ENCODE measurements around the gene LRIT2. TPM values are rescaled to one million over a fixed set of nuclear protein-coding genes. Genes with fewer than 3 reads are reported as not detected.
"Not testable (repeated sequence)": the region's sequence is repeated elsewhere in the genome, so short reads cannot be mapped to it uniquely, and the experiment has no call there.

LRIT2 gene
- total RNA-seq, 1 donor from 2014 or later, result not detected

GRCh38 chr10:84175436-84175835, 49.9 kb downstream of the LRIT2 start:
- Mint-ChIP-seq H3K27me3 (ENCODE audit: low read depth) (no peaks in the 10 kb centered on the region), H3K9me3 (no peaks in the 10 kb centered on the region), H3K27ac (no peak overlapping the region), H3K4me3 (no peak overlapping the region), H3K36me3 (no peaks in the 10 kb centered on the region), H3K4me1 (no peaks in the 10 kb centered on the region)
- TF ChIP-seq CTCF (IDR thresholded peaks at IDR 0.05; ENCODE audit: unreplicated experiment), result no peak
- no peak for DNase-seq (ENCODE audit: low spot score in 2 of 2, unreplicated experiment in 2 of 2)

- no peaks in the 10 kb centered on the region for H3K4me1 Mint-ChIP-seq
- TF ChIP-seq CTCF (IDR thresholded peaks at IDR 0.05; ENCODE audit: unreplicated experiment), result no peak
- H3K4me3 Mint-ChIP-seq, result no peak within 1 kb of the TSS
- DNase-seq (ENCODE audit: low spot score in 2 of 2, unreplicated experiment in 2 of 2), result no peak
- no peaks in the 10 kb centered on the region for H3K27me3 Mint-ChIP-seq (ENCODE audit: low read depth)
- no peak within 1 kb of the TSS for H3K27ac Mint-ChIP-seq
- no peaks in the 10 kb centered on the region for H3K36me3 Mint-ChIP-seq
- no peaks in the 10 kb centered on the region for H3K9me3 Mint-ChIP-seq
These were observed 51.8 kb downstream of the LRIT2 start, which contains the start of gene GPR15LG for GRCh38 chr10:84173501-84173929. Gene GPR15LG (plus strand): TSS chr10:84173801. CDS start chr10:84173852, 51 bp downstream.

GRCh38 chr10:84172467-84173356, 52.6 kb downstream of the LRIT2 start:
- DNase-seq (ENCODE audit: low spot score in 2 of 2, unreplicated experiment in 2 of 2), result no peak
- no peak overlapping the region for H3K4me3 Mint-ChIP-seq

GRCh38 chr10:84171700-84172466, 53.5 kb downstream of the LRIT2 start:
- not testable (repeated sequence) for H3K27me3 Mint-ChIP-seq (ENCODE audit: low read depth); DNase-seq (ENCODE audit: low spot score in 2 of 2, unreplicated experiment in 2 of 2); H3K4me1 Mint-ChIP-seq; H3K4me3 Mint-ChIP-seq; H3K9me3 Mint-ChIP-seq; H3K36me3 Mint-ChIP-seq
- peak overlapping the region; percentile 77 for H3K27ac Mint-ChIP-seq

More at GRCh38 chr10:84172467-84173356, 52.6 kb downstream of the LRIT2 start:
- no peak for TF ChIP-seq CTCF (IDR thresholded peaks at IDR 0.05; ENCODE audit: unreplicated experiment)
- peaks cover under 1% of the 10 kb centered on the region for H3K9me3 Mint-ChIP-seq
- no peaks in the 10 kb centered on the region for H3K4me1 Mint-ChIP-seq
- peak overlapping the region; percentile 77 for H3K27ac Mint-ChIP-seq
- no peaks in the 10 kb centered on the region for H3K36me3 Mint-ChIP-seq
- H3K27me3 Mint-ChIP-seq (ENCODE audit: low read depth), result no peaks in the 10 kb centered on the region

GRCh38 chr10:84171237-84171636, 54.1 kb downstream of the LRIT2 start:
- not testable (repeated sequence) for H3K27ac Mint-ChIP-seq; H3K27me3 Mint-ChIP-seq (ENCODE audit: low read depth); H3K4me3 Mint-ChIP-seq; H3K9me3 Mint-ChIP-seq; H3K36me3 Mint-ChIP-seq; DNase-seq (ENCODE audit: low spot score in 2 of 2, unreplicated experiment in 2 of 2); H3K4me1 Mint-ChIP-seq

Other genes with a start within 250 kb of the LRIT2 start
- gene GHITM, start 86.0 kb downstream of the LRIT2 start, total RNA-seq, result 59.0 to 61.9 TPM (median 60.7 TPM) in 3 replicates
- not detected in 3 replicates for gene GPR15LG, start 51.7 kb downstream of the LRIT2 start, total RNA-seq
- gene CDHR1, start 31.0 kb downstream of the LRIT2 start, total RNA-seq, result 0.16 to 0.25 TPM (median 0.24 TPM) in 3 replicates
- not detected in 3 replicates for gene LRIT1, start 16.0 kb upstream of the LRIT2 start, total RNA-seq
- gene RGR, start 19.5 kb upstream of the LRIT2 start, total RNA-seq, result not detected in 3 replicates
- gene CCSER2, start 103.0 kb upstream of the LRIT2 start, total RNA-seq, result 37.1 to 44.2 TPM (median 38.7 TPM) in 3 replicates